K562 (cell line): ENCODE measurements around the gene IL13. TPM values are rescaled to one million over a fixed set of nuclear protein-coding genes. Genes with fewer than 3 reads are reported as not detected.

Source experiments
- ATF6 ChIP-seq: sonication (generic); formaldehyde crosslinking; IDR thresholded peaks from 2 replicates; pipeline ENCODE4 v1.4.0; 2020; ENCODE audit warnings: mild to moderate bottlenecking, missing genetic modification reagents
- EHMT2 ChIP-seq: fragments of 450-650 bp; IDR thresholded peaks from 2 replicates; pipeline ENCODE4 v1.6.1; 2018; ENCODE audit warnings: antibody characterized with exemption
- ETV6 ChIP-seq, 3 experiments: fragments of 150-350 bp in 1 of 3; sonication (generic) in 1 of 3; formaldehyde crosslinking in 1 of 3; IDR thresholded peaks; 2 replicates each; pipeline versions ENCODE4 v1.6.1 to v1.8.0; 2014 to 2022; ENCODE audit warnings: borderline replicate concordance in 2 of 3, low read depth in 2 of 3, antibody characterized with exemption in 1 of 3, low read length in 1 of 3, mild to moderate bottlenecking in 1 of 3, missing genetic modification reagents in 1 of 3
- HMG20A ChIP-seq: fragments of 450-650 bp; formaldehyde crosslinking; conservative IDR thresholded peaks from 2 replicates; pipeline ENCODE4 v1.4.0; 2020; ENCODE audit warnings: mild to moderate bottlenecking, mixed read lengths
- TRIM24 ChIP-seq, 2 experiments: fragments of 450-650 bp; IDR thresholded peaks; 2 replicates each; pipeline ENCODE4 v1.6.1; 2016
- ZFP1 ChIP-seq: fragments of 450-650 bp; formaldehyde crosslinking; IDR thresholded peaks from 2 replicates; pipeline ENCODE4 v1.4.0; 2020; ENCODE audit warnings: mild to moderate bottlenecking, mixed read lengths
- ZNF23 ChIP-seq: fragments of 250-450 bp; sonication (Bioruptor Pico); IDR thresholded peaks from 2 replicates; pipeline ENCODE4 v1.4.0; 2020; ENCODE audit warnings: mild to moderate bottlenecking
- ZNF77 ChIP-seq: fragments of 250-450 bp; sonication (Bioruptor Pico); IDR thresholded peaks from 2 replicates; pipeline ENCODE4 v1.5.0; 2020
- polyA plus RNA-seq, 8 experiments: library from polyadenylated mRNA; depleted of rRNA in 4 of 8; stranded (reverse) in 5 of 8; unstranded in 3 of 8; fragments of >200 nt; fragmentation: Nextera tagmentation in 2 of 8; fragmentation: Illumina TruSeq in 1 of 8; extraction: Ambion mirVana in 2 of 8; extraction: Trizol in 1 of 8; gene quantifications; 2 replicates each; pipeline versions ENCODE4 v1.2.1 to v1.2.3, GENCODE V29; 2011 to 2014; ENCODE audit warnings: inconsistent platforms in 1 of 8, missing spikeins in 1 of 8
- total RNA-seq, 7 experiments: library from RNA; depleted of rRNA in 6 of 7; stranded (reverse); fragments of >200 nt in 6 of 7; fragmentation: Illumina TruSeq in 2 of 7; extraction: Trizol in 2 of 7; gene quantifications; 2 replicates each; pipeline versions ENCODE4 v1.2.1 to v1.2.3, GENCODE V29; 2011 to 2021; ENCODE audit warnings: low replicate concordance in 1 of 7
- TF ChIP-seq, protein P1 (sequence below): sonication (generic); formaldehyde crosslinking; IDR thresholded peaks from 2 replicates; pipeline ENCODE4 v1.8.1; 2023; ENCODE audit warnings: mild to moderate bottlenecking, missing genetic modification reagents
- TF ChIP-seq, protein P2 (sequence below), 3 experiments: fragments of 200-800 bp in 1 of 3; fragments of 250-450 bp in 1 of 3; fragments of 450-650 bp in 1 of 3; sonication (Bioruptor Pico) in 1 of 3; sonication (Bioruptor generic) in 1 of 3; formaldehyde crosslinking in 1 of 3; IDR thresholded peaks; 2 replicates each; pipeline versions ENCODE4 v1.6.1 to v1.8.0; 2016 to 2022; ENCODE audit warnings: mild to moderate bottlenecking in 2 of 3, missing genetic modification characterization in 2 of 3, missing compliant biosample characterization in 1 of 3, moderate library complexity in 1 of 3
- TF ChIP-seq, protein P3 (sequence below): sonication (generic); formaldehyde crosslinking; IDR thresholded peaks from 2 replicates; pipeline ENCODE4 v1.8.1; 2023; ENCODE audit warnings: missing genetic modification reagents, mild to moderate bottlenecking, borderline replicate concordance

IL13 gene
- total and polyA plus RNA-seq, 9 of the 15 experiments (the other 6 are each of a cell fraction or from before 2014, with no cell fraction given): not detected

- TF ChIP-seq ATF6 (no peak), HMG20A (CRISPR knock-in tag) (no peak), ETV6 (IDR thresholded peaks at IDR 0.05; ENCODE audit: borderline replicate concordance in 1 of 2, low read depth in 2 of 2, low read length in 1 of 2) (no peak), ETV6 (CRISPR knock-in tag; IDR thresholded peaks at IDR 0.05; ENCODE audit: borderline replicate concordance) (no peak), ZFP1 (CRISPR knock-in tag) (peak; percentile 38; the same call in 1 of the 2 replicates), TRIM24 (IDR thresholded peaks at IDR 0.05) (no peak), EHMT2 (0 out of 2 replicates have a peak, but pooled peaks have one; percentile 17), ZNF23 (CRISPR knock-in tag) (no peak), ZNF77 (CRISPR knock-in tag) (no peak)
- TF ChIP-seq, protein P1, sequence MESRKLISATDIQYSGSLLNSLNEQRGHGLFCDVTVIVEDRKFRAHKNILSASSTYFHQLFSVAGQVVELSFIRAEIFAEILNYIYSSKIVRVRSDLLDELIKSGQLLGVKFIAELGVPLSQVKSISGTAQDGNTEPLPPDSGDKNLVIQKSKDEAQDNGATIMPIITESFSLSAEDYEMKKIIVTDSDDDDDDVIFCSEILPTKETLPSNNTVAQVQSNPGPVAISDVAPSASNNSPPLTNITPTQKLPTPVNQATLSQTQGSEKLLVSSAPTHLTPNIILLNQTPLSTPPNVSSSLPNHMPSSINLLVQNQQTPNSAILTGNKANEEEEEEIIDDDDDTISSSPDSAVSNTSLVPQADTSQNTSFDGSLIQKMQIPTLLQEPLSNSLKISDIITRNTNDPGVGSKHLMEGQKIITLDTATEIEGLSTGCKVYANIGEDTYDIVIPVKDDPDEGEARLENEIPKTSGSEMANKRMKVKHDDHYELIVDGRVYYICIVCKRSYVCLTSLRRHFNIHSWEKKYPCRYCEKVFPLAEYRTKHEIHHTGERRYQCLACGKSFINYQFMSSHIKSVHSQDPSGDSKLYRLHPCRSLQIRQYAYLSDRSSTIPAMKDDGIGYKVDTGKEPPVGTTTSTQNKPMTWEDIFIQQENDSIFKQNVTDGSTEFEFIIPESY: peak; percentile 40; the same call in 1 of the 2 replicates
- TF ChIP-seq, protein P2, sequence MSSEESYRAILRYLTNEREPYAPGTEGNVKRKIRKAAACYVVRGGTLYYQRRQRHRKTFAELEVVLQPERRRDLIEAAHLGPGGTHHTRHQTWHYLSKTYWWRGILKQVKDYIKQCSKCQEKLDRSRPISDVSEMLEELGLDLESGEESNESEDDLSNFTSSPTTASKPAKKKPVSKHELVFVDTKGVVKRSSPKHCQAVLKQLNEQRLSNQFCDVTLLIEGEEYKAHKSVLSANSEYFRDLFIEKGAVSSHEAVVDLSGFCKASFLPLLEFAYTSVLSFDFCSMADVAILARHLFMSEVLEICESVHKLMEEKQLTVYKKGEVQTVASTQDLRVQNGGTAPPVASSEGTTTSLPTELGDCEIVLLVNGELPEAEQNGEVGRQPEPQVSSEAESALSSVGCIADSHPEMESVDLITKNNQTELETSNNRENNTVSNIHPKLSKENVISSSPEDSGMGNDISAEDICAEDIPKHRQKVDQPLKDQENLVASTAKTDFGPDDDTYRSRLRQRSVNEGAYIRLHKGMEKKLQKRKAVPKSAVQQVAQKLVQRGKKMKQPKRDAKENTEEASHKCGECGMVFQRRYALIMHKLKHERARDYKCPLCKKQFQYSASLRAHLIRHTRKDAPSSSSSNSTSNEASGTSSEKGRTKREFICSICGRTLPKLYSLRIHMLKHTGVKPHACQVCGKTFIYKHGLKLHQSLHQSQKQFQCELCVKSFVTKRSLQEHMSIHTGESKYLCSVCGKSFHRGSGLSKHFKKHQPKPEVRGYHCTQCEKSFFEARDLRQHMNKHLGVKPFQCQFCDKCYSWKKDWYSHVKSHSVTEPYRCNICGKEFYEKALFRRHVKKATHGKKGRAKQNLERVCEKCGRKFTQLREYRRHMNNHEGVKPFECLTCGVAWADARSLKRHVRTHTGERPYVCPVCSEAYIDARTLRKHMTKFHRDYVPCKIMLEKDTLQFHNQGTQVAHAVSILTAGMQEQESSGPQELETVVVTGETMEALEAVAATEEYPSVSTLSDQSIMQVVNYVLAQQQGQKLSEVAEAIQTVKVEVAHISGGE (CRISPR knock-in tag; IDR thresholded peaks at IDR 0.05): peak in 1 of 3 experiments; percentile 81; a peak in 2 of 6 replicates
- TF ChIP-seq, protein P3, sequence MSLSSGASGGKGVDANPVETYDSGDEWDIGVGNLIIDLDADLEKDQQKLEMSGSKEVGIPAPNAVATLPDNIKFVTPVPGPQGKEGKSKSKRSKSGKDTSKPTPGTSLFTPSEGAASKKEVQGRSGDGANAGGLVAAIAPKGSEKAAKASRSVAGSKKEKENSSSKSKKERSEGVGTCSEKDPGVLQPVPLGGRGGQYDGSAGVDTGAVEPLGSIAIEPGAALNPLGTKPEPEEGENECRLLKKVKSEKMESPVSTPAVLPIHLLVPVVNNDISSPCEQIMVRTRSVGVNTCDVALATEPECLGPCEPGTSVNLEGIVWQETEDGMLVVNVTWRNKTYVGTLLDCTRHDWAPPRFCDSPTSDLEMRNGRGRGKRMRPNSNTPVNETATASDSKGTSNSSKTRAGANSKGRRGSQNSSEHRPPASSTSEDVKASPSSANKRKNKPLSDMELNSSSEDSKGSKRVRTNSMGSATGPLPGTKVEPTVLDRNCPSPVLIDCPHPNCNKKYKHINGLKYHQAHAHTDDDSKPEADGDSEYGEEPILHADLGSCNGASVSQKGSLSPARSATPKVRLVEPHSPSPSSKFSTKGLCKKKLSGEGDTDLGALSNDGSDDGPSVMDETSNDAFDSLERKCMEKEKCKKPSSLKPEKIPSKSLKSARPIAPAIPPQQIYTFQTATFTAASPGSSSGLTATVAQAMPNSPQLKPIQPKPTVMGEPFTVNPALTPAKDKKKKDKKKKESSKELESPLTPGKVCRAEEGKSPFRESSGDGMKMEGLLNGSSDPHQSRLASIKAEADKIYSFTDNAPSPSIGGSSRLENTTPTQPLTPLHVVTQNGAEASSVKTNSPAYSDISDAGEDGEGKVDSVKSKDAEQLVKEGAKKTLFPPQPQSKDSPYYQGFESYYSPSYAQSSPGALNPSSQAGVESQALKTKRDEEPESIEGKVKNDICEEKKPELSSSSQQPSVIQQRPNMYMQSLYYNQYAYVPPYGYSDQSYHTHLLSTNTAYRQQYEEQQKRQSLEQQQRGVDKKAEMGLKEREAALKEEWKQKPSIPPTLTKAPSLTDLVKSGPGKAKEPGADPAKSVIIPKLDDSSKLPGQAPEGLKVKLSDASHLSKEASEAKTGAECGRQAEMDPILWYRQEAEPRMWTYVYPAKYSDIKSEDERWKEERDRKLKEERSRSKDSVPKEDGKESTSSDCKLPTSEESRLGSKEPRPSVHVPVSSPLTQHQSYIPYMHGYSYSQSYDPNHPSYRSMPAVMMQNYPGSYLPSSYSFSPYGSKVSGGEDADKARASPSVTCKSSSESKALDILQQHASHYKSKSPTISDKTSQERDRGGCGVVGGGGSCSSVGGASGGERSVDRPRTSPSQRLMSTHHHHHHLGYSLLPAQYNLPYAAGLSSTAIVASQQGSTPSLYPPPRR (CRISPR knock-in tag): no peak
Measured at GRCh38 chr5:132663771-132664695, 6.1 kb downstream of the IL13 start (continued).
